Cardiac muscle cell (in vitro differentiated cells and primary cell): ENCODE measurements around the gene SOX2. TPM values are rescaled to one million over a fixed set of nuclear protein-coding genes. Genes with fewer than 3 reads are reported as not detected.

Experiments
- DNase-seq, 2 donors: peaks; one replicate each; pipeline versions ENCODE4 v3.0.0 to v3.0.0-alpha.2; 2010 to 2017; ENCODE audit warnings: low read depth in 1 of 2, low spot score in 1 of 2
- H3K27ac ChIP-seq: fragments of 200-600 bp; sonication (generic); 2 replicates; pipeline ENCODE4 v1.5.1; 2016
- H3K27me3 ChIP-seq: fragments of 200-600 bp; sonication (generic); 2 replicates; pipeline ENCODE4 v1.6.0; 2016; ENCODE audit warnings: control low read depth
- H3K36me3 ChIP-seq: fragments of 200-600 bp; sonication (generic); 2 replicates; pipeline ENCODE4 v1.5.1; 2016; ENCODE audit warnings: control low read depth
- H3K4me1 ChIP-seq: fragments of 200-600 bp; sonication (generic); 2 replicates; pipeline ENCODE4 v1.8.1; 2017; ENCODE audit warnings: low read depth, mild to moderate bottlenecking, mixed run types
- H3K4me3 ChIP-seq: fragments of 200-600 bp; sonication (generic); 2 replicates; pipeline ENCODE4 v1.5.1; 2016; ENCODE audit warnings: mild to moderate bottlenecking
- H3K9me3 ChIP-seq: fragments of 200-600 bp; sonication (generic); 2 replicates; pipeline ENCODE4 v1.5.1; 2017; ENCODE audit warnings: low read depth, mild to moderate bottlenecking, control low read depth
- polyA plus RNA-seq: library from polyadenylated mRNA; unstranded; fragments of >200 nt; fragmentation: Nextera tagmentation; extraction: Ambion mirVana; gene quantifications from 2 replicates; pipeline ENCODE4 v1.2.1, GENCODE V29; 2016
- total RNA-seq: library from RNA; depleted of rRNA; stranded (reverse); fragments of >200 nt; gene quantifications from 2 replicates; pipeline ENCODE4 v1.2.3, GENCODE V29; 2016
- TF ChIP-seq, protein P1 (sequence below): IDR thresholded peaks from 2 replicates; pipeline ENCODE4 v1.5.1; 2012; ENCODE audit warnings: low read depth, mild to moderate bottlenecking, low read length

Gene SOX2
- total and polyA plus RNA-seq, 2 experiments from 2014 or later = 0.18 TPM; not detected in 1

DNA sequence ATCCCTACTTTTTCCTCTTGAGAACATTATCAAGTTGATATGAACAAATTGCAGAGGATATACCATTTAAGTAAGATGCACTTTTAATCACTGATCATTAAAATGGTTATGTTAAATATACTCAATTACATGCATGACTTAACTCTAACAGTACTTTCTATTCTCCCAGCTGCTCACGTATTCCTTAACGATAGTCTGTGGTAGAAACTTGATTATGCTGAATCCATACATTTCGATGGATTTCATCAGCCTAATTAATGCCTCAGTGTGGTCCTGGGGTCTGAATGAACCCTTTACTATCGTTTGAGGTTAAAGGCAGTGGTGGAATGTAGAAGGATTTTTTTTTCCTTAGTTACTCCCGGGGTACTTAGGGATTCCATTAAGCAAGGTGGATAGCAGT, 18.6 kb downstream of the SOX2 start:
- TF ChIP-seq, protein P1, sequence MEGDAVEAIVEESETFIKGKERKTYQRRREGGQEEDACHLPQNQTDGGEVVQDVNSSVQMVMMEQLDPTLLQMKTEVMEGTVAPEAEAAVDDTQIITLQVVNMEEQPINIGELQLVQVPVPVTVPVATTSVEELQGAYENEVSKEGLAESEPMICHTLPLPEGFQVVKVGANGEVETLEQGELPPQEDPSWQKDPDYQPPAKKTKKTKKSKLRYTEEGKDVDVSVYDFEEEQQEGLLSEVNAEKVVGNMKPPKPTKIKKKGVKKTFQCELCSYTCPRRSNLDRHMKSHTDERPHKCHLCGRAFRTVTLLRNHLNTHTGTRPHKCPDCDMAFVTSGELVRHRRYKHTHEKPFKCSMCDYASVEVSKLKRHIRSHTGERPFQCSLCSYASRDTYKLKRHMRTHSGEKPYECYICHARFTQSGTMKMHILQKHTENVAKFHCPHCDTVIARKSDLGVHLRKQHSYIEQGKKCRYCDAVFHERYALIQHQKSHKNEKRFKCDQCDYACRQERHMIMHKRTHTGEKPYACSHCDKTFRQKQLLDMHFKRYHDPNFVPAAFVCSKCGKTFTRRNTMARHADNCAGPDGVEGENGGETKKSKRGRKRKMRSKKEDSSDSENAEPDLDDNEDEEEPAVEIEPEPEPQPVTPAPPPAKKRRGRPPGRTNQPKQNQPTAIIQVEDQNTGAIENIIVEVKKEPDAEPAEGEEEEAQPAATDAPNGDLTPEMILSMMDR = no peak
- no peaks in the 10 kb centered on the region for H3K36me3 ChIP-seq
- no peak overlapping the region for H3K27ac ChIP-seq
- peaks cover 2% of the 10 kb centered on the region for H3K4me1 ChIP-seq
- H3K4me3 ChIP-seq = no peak overlapping the region
- H3K9me3 ChIP-seq = no peaks in the 10 kb centered on the region
- H3K27me3 ChIP-seq = peaks cover 66% of the 10 kb centered on the region
- no peak for DNase-seq

DNA sequence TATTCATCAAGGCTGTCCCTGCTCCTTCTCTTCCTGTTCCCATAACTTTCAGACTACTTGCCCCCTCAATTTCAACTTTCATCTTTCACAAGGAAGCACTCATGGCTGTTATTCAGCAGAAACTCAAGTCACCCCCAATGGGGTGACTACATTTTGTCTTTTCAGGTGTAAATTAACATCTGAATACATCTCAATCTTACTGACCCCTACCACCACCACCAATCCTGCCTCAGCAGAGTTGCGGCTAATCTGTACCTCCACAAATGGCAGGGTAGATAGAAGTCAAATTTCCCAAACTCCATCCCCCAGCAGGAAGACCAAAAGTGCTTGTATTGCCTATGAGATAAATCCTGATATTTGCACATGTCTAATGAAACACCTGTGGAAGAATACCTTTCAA, 19.2 kb downstream of the SOX2 start:
- no peak for DNase-seq
- TF ChIP-seq, protein P1 = no peak
- Histone ChIP-seq H3K9me3 (no peaks in the 10 kb centered on the region), H3K4me1 (peaks cover 8% of the 10 kb centered on the region), H3K27me3 (peaks cover 60% of the 10 kb centered on the region), H3K4me3 (no peak overlapping the region), H3K36me3 (no peaks in the 10 kb centered on the region), H3K27ac (no peak overlapping the region)

DNA sequence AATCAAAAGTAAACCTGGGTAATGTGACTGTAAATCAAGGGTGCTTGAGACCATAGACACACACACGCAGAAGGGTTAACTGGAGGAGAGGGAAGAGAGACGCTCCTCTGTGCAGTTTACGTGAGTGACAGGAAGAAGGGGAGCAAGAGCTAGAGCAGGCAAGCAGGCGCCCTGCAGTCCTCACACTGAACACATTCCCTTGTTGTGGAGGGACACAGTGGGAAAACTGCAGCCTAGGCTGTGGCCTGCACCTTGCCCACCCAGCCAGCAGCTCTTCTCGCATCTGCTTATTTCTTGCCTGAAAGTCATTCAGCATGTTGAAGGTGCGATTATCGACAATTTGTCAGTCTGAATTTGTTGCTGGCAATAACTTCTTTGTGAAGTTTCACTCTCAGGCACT, 24.2 kb downstream of the SOX2 start:
- DNase-seq = peak in 1 of 2 donors; percentile 53
- Histone ChIP-seq H3K9me3 (no peaks in the 10 kb centered on the region), H3K27ac (peak overlapping the region; percentile 2), H3K4me3 (no peak overlapping the region), H3K27me3 (peaks cover 10% of the 10 kb centered on the region), H3K4me1 (peaks cover 22% of the 10 kb centered on the region), H3K36me3 (no peaks in the 10 kb centered on the region)
- TF ChIP-seq, protein P1 = no peak

DNA sequence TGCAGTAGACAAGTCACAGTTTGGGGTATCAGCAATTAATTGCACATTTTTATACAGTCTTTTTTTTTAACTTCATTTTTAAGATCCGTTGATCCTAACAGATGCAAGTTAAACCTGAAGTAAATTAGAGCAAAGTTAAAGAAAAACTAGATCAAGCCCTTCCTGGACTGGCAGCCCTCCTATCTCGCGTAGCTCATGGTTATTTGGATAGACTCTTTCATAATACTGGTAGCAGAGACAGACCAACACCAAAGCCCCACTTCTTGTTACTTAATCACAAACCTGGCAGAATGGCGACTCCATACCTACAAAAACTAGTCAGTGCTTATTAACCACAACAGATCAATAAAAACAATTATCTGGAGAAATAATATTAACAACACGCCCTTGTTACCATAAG, 26.8 kb downstream of the SOX2 start:
- peaks cover 26% of the 10 kb centered on the region for H3K4me1 ChIP-seq
- TF ChIP-seq, protein P1 = no peak
- DNase-seq = no peak
- H3K27ac ChIP-seq = no peak overlapping the region
- H3K4me3 ChIP-seq = no peak overlapping the region
- H3K27me3 ChIP-seq = no peaks in the 10 kb centered on the region
- H3K9me3 ChIP-seq = no peaks in the 10 kb centered on the region
- H3K36me3 ChIP-seq = no peaks in the 10 kb centered on the region

DNA sequence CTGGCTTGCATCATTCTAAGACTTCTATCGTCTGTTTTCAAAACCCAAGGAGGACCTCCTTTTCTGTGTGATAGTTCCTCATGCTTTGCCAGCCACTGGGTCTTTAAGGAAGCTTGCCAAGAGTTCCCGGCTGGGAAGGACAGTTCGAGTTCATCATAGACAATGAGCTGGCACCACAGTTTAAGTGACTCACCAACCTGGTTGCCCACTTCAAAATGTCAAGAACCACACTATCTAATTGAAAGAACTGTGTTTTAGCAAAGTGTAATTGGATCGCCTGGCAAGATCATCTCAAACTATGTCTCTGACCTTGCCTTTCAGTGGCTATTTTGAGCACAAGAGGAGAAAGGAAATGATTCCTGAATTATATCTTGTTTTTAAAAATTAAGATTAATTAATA, 27.9 kb downstream of the SOX2 start:
- DNase-seq = no peak
- H3K4me1 ChIP-seq = peaks cover 26% of the 10 kb centered on the region
- TF ChIP-seq, protein P1 = no peak

DNA sequence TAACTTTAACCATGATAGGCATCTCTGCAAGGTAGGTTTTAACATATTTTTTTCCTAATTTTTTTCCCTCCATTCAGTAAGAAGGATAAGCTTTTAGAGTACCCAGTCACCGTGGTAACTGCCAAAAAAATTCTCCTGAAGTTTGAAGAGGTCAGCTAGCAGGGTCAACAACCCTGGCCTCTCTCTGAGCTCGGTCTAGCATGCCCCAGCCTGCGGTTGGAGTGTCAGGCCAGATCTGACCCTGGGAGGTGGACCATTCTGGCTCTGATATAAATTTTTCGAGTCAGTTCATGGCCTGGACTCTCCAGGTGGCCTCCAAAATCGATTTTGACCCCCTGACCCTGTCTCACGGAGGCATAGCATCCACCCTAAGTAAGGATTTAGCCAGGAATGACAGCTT, 29.7 kb downstream of the SOX2 start:
- Histone ChIP-seq H3K9me3 (no peaks in the 10 kb centered on the region), H3K4me3 (no peak overlapping the region), H3K27me3 (no peaks in the 10 kb centered on the region), H3K4me1 (peaks cover 14% of the 10 kb centered on the region), H3K36me3 (no peaks in the 10 kb centered on the region), H3K27ac (no peak overlapping the region)
- TF ChIP-seq, protein P1 = no peak
- DNase-seq = no peak

More for the DNA sequence above, 27.9 kb downstream of the SOX2 start:
- Histone ChIP-seq H3K27me3 (no peaks in the 10 kb centered on the region), H3K27ac (no peak overlapping the region), H3K9me3 (no peaks in the 10 kb centered on the region), H3K36me3 (no peaks in the 10 kb centered on the region), H3K4me3 (no peak overlapping the region)
